GM21737 (cell line): ENCODE measurements around the gene ATXN7L1.
"Not testable (repeated sequence)": the region's sequence is repeated elsewhere in the genome, so short reads cannot be mapped to it uniquely, and the experiment has no call there.

ENCODE experiments used
- ATAC-seq: cut with Tn5 transposase; IDR thresholded peaks from one replicate; pipeline ENCODE4 v1.9.1; 2021; ENCODE audit warnings: mild to moderate bottlenecking, moderate library complexity; ENCODE audit not compliant: unreplicated experiment

Gene ATXN7L1

GRCh38 chr7:105625986-105626385 is 250.4 kb downstream of the ATXN7L1 start:
- no peak for ATAC-seq

DNA sequence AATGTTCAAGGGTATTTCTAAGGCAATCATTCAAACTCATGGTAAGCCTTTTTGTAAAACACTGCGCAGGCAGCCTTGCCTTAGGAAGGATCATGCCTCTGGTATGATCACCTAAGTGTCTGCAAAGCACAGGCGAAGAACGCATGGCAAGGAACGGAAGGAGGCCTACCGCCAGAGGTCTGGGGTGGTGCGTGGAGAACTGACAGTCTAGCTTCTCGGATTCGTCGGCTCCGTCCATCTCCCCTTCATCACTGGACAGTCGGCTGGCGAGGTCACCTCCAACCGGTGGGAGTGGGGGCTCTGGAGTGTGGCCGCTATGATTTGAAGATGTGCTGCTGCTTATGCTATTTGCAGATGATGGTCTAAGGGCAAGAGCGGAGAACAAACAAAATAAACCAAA is 252.5 kb downstream of the ATXN7L1 start:
- ATAC-seq: no peak

DNA sequence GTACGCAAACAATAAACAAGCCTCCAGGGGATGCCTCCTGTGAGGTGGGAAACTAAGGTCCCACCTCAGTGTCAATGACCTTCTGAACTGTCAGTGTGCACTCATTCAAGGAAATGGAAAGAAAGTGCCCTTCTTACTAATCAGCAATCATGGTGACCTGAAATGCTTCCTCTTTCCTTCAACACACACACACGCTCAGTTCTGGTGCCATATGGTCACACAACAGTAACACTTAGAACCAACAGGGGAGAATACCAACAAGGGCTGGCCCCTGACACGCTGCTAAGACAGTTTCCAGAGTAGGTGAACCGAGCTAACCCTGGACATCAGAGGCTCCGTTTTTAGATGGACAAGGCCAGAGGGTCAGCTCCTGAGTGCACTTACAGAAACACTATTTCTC is 253.0 kb downstream of the ATXN7L1 start:
- no peak for ATAC-seq

DNA sequence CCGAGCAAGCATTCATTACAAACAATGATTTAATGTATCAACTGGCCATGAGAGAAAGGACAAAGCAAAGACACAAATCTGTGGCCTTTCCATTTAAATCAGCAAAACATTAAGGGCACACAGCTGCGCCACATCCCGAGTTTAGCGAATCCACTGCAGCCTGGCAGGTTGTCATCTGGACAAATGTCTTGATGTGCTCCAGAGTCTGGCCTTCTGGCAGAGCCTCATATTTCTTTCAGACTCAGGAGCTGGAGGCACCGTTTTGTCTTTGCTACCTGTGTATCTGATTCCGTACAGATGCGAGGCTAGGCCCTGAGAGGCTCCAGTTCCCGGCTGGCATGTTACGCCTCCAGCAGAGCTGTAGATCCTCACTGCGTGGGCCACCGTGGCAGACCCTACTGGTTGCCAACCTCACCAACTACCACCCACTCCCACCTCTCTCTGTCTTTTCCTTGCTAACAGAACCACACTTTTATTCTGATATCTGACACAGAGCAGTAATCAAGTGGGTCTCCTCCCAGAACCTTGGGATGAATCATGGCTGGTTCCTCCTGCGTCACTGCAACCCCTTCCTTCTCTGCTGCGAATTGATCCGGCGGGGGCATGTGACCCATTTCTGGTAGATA is 254.2 kb downstream of the ATXN7L1 start:
- ATAC-seq: no peak

GRCh38 chr7:105621617-105622016 is 254.8 kb downstream of the ATXN7L1 start:
- ATAC-seq: no peak

DNA sequence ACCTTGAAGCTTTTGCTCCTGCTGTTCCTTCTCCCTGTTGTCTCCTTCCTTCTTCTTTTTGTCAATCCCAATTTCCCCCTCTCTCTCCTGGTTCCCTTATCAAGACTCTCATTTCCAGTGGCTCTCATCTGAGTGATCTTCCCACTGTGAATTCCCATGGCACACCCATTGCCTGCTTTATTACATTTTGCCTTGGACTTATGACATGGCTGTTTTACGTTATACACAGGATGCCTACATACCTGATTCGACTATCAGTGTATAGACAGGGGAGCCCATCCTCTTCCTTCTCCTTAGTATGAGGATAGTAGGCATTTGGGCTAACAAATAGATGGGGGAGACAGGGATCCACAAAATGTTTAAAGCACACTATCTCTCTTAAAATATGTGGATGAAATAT is 255.2 kb downstream of the ATXN7L1 start:
- ATAC-seq: no peak

DNA sequence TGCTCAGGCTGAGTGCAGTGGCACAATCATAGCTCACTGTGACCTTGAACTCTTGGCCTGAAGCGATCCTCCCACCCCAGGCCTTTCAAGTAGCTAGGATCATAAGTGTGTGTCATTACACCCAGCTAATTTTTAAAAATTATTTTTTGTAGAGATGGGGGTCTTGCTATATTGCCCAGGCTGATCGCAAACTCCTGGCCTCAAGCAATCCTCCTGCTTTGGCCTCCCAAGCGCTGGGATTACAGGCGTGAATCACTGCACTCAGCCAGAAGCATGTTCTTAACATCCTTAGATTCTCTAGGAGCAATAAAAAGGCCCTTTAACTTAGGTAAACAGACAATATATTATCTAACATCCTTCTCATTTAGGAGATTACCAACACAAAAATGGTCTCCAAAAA is 256.8 kb downstream of the ATXN7L1 start:
- no peak for ATAC-seq

- no peak for ATAC-seq
These were observed 258.4 kb downstream of the ATXN7L1 start for GRCh38 chr7:105618016-105618296.

DNA sequence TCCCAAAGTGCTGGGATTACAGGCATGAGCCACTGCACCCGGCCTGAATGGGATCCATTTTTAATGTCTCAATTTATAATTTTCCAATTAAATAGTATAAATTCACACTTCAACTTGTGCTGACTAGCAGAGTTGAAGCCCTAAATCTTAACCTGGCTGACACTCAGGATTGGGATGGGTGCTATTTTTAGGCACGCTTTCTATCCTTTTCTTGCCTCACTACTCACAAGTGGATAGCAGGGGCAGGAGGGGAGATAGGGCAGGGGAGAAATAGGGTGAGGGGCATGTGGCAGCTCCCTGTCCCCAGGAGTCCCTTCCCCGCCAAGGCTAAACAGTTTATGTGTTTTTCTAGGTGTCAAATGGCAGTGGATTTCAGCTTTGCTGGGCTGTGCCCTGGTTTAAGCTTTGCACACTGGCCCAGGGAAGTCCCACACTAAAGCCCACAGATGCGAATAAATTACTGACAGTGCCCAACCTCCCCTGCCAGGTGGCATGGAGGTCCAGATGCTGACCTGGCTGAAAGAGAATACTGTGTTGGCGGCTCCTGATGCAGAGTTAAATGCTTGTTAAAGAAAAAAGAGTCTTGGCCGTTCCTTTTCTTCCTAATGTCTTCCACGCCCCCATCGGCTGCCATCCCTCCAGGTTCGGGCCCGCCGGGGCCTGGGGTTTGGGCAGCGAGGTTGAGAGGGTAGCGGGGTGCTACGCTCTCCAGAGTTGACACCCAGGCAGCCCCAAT is 259.0 kb downstream of the ATXN7L1 start:
- ATAC-seq: no peak

- no peak for ATAC-seq
These were observed 262.0 kb downstream of the ATXN7L1 start for GRCh38 chr7:105614341-105614840.

GRCh38 chr7:105613611-105614330 is 262.6 kb downstream of the ATXN7L1 start:
- no peak for ATAC-seq

DNA sequence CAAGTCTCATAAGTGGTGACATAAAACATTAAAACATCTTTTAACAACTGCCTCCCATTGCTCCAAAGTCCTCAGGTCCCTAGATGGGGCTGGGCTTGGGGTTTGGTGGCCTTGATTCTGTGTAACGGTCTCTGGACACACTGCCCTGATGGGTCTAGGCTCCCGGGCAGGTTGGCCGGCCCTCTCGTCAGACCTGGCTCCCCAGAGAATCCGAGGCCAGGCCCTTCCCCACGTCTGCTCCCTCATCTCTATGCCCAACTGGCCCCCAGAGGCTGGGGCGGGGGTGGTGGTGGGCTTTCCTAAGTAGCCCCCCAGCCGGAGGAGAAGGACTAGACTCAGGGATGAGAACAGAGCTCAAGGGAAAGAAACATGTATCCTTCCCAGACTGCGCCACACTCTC is 263.6 kb downstream of the ATXN7L1 start:
- ATAC-seq: no peak

DNA sequence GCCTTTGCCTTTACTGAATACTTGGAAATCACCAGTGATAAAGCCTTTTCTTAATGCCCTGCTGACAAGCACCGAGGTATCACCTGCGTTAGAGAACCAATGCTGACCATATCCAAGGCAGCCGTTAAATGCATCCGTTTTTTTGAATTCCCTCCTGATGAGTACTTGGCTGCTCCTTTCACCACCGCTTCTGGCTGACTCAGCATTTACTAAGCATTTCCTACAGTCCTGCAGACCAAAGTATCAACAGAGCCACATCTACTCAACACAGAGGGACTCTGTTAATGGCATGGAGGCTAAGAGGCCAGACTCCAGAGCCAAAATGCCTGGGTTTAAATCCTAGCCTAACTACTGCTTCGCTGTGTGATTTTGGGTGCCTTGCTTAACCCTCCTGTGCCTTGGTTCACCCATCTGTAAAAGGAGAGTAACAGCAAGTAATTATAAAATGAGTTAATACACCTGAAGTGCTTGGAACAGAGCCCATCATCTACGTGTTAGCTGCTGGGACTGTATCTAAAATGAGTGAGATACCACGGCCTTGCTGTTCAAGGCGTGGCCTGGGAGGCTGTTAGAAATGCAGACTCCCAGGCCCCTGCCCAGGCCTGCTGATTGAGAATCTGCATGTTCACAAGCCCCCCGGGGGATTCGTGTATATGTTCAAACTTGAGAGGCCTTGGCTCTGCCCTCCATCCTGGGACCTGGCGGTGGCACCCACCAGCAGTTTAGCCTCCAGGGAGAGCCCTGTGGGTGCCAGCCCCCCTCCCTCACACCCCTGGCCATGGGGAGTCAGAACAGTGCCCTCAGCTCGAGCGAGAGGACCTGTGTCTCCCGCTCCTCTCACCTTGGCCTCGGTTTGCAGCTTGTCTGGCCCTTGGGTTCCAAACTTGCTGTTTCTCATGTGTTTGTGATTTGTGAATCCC is 264.3 kb downstream of the ATXN7L1 start:
- no peak for ATAC-seq

GRCh38 chr7:105610165-105610930 is 266.1 kb downstream of the ATXN7L1 start:
- ATAC-seq: no peak

DNA sequence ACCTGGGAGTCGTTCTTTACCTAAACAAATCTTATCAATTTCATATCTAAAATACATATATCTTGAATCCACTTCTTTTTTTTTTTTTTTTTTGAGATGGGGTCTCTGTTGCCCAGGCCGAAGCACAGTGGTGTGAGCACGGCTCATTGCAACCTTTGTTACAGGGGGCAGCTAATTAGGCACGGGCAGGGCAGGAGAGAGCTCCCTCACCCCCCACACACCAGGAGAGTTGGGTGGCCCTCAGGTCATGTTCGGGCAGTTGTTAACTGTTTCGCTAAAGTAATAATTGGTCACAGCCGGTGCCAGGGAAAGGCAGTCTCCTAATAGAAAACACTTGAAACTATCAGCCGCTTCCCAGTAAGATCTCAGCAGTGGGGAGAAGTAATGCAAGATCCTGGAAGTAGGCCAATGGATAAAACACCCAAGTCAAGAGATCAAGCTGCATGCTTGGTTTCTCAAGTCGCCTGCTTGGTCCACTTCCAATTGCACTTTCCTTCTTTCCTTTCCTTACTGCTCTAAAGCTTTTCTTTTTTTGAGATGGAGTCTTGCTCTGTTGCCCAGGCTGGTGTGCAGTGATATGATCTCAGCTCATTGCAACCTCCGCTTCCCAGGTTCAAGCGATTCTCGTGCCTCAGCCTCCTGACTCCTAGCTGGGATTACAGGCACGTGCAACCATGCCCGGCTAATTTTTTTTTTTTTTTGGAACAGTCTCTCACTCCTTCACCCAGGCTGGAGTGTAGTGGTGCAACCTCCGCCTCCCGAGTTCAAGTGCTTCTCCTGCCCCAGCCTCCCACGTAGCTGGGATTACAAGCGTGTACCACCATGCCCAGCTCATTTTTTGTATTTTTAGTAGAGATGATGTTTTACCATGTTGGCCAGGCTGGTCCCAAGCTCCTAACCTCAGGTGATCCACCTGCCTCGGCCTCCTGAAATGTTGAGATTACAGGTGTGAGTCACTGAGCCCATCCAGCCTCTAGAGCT is 273.8 kb downstream of the ATXN7L1 start:
- no peak for ATAC-seq

DNA sequence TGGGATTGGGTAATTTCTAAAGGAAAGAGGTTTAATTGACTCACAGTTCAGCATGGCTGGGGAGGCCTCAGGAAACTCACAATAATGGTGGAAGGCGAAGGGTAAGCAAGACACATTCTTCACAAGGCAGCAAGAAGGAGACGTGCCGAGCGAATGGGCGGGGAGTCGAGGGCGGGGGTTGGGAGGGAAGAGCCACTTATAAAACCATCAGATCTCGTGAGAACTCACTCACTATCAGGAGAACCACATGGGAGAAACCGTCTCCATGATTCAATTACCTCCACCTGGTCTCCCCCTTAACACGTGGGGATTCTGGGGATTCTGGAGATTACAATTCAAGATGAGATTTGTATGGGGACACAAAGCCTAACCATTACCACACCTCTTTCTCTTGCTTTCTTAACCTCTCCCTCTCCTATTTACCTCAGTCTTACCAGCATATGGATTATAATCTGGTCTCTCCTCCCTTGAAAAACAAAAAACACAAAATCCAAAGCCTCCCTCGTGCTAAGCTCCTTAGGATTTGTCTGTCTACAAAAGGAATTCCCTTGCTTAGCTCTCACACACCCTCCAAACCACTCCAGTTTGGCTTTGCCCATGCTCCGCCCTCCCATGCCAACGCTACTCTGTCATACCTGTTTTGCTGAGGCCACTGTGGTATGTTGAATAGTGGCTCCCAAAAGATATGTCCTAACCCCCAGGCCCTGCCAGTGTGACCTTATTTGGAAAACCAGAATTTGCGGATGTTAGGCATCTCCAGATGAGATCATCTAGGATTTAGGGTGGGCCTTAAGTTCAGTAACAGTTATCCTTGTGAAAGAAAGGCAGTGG is 275.5 kb downstream of the ATXN7L1 start:
- no peak for ATAC-seq

DNA sequence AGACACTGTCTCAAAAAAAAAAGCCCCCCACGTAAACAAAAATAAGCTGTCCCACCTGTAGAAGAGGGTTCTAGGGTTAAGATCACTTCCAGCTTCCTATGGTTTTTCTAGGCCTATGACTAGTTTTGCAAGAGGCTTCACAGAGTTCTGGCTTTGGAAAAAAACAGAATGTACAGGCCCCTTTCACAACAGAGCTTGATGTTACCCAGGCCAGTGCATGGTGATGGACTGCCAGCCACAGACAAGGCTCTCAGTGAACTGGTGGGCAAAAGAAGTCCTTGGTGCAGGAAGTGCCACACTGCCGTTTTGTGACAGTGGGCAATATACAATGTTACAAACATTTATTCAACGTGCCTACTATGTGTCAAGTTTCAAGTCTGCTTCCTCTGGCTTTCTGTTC is 276.8 kb downstream of the ATXN7L1 start:
- ATAC-seq: no peak

GRCh38 chr7:105599080-105599479 is 277.3 kb downstream of the ATXN7L1 start:
- ATAC-seq: not testable (repeated sequence)
